Hepatocyte (in vitro differentiated cells): ENCODE results near the gene TBC1D4. TPM values are rescaled to one million over a fixed set of nuclear protein-coding genes. Genes with fewer than 3 reads are reported as not detected.

Source experiments
- DNase-seq: peaks from one replicate; pipeline ENCODE4 v3.0.0-alpha.2; 2016; ENCODE audit warnings: low spot score
- H2AFZ ChIP-seq: fragments of 200-600 bp; sonication (generic); 2 replicates; pipeline ENCODE4 v1.6.0; 2016; ENCODE audit warnings: antibody characterized with exemption, mild to moderate bottlenecking
- H3K27ac ChIP-seq: fragments of 200-600 bp; sonication (generic); 2 replicates; pipeline ENCODE4 v1.5.1; 2016; ENCODE audit warnings: mild to moderate bottlenecking
- H3K27me3 ChIP-seq: fragments of 200-600 bp; sonication (generic); 2 replicates; pipeline ENCODE4 v1.6.1; 2016
- H3K36me3 ChIP-seq: fragments of 200-600 bp; sonication (generic); replicated peaks from 2 replicates; pipeline ENCODE4 v1.5.1; 2016; ENCODE audit warnings: low read depth; ENCODE audit not compliant: insufficient read depth
- H3K4me1 ChIP-seq: fragments of 200-600 bp; sonication (generic); 2 replicates; pipeline ENCODE4 v1.5.1; 2016; ENCODE audit warnings: mild to moderate bottlenecking, moderate library complexity; ENCODE audit not compliant: insufficient read depth
- H3K4me2 ChIP-seq: fragments of 200-600 bp; sonication (generic); 2 replicates; pipeline ENCODE4 v1.6.0; 2016
- H3K4me3 ChIP-seq: fragments of 200-600 bp; sonication (generic); 2 replicates; pipeline ENCODE4 v1.5.1; 2016; ENCODE audit warnings: mild to moderate bottlenecking
- H3K79me2 ChIP-seq: fragments of 200-600 bp; sonication (generic); 2 replicates; pipeline ENCODE4 v1.6.0; 2017; ENCODE audit warnings: mild to moderate bottlenecking
- H3K9me2 ChIP-seq: fragments of 200-600 bp; sonication (generic); replicated peaks from 2 replicates; pipeline ENCODE4 v1.6.0; 2017; ENCODE audit warnings: mild to moderate bottlenecking; ENCODE audit not compliant: insufficient read depth
- H3K9me3 ChIP-seq: fragments of 200-600 bp; sonication (generic); 2 replicates; pipeline ENCODE4 v1.5.1; 2016; ENCODE audit warnings: low read depth, mild to moderate bottlenecking
- H4K20me1 ChIP-seq: fragments of 200-600 bp; sonication (generic); 2 replicates; pipeline ENCODE4 v1.6.0; 2016; ENCODE audit warnings: mild to moderate bottlenecking; ENCODE audit not compliant: insufficient read depth, poor library complexity, severe bottlenecking
- CTCF ChIP-seq: fragments of 200-600 bp; sonication (generic); IDR thresholded peaks from 2 replicates; pipeline ENCODE4 v1.5.1; 2016; ENCODE audit warnings: antibody characterized with exemption, mild to moderate bottlenecking; ENCODE audit not compliant: poor library complexity
- EZH2 ChIP-seq: fragments of 200-600 bp; sonication (generic); IDR thresholded peaks from 2 replicates; pipeline ENCODE4 v1.6.1; 2016; ENCODE audit warnings: antibody characterized with exemption, mild to moderate bottlenecking, borderline replicate concordance
- EZH2phosphoT487 ChIP-seq: fragments of 200-600 bp; sonication (generic); IDR thresholded peaks from one replicate; pipeline ENCODE4 v1.6.1; 2018; ENCODE audit warnings: antibody characterized with exemption, mild to moderate bottlenecking, low read depth, moderate library complexity; ENCODE audit not compliant: unreplicated experiment, severe bottlenecking
- WGBS: methylation state at CpG from one replicate; pipeline ENCODE4 v1.1.6; 2016; ENCODE audit warnings: low lambda C conversion rate; ENCODE audit errors: missing lambda C conversion rate; 5-methylcytosine and 5-hydroxymethylcytosine counted together
- polyA plus RNA-seq: library from polyadenylated mRNA; unstranded; fragments of >200 nt; fragmentation: Nextera tagmentation; extraction: Ambion mirVana; gene quantifications from 2 replicates; pipeline ENCODE4 v1.2.1, GENCODE V29; 2016
- total RNA-seq: library from RNA; depleted of rRNA; stranded (reverse); fragments of >200 nt; gene quantifications from 2 replicates; pipeline ENCODE4 v1.2.3, GENCODE V29; 2014

Gene TBC1D4
- total and polyA plus RNA-seq, 2 experiments from 2014 or later = 7.6 to 17.1 TPM

GRCh38 chr13:75331792-75332349, 150.1 kb downstream of the TBC1D4 start:
- H2AFZ ChIP-seq = no peak overlapping the region
- no peak for DNase-seq
- no peaks in the 10 kb centered on the region for H3K79me2 ChIP-seq
- no peaks in the 10 kb centered on the region for H3K9me2 ChIP-seq
- TF ChIP-seq CTCF = no peak
- TF ChIP-seq EZH2 = no peak
- no peak for TF ChIP-seq EZH2phosphoT487
- H3K36me3 ChIP-seq = no peaks in the 10 kb centered on the region
- H3K4me3 ChIP-seq = no peak overlapping the region
- H3K27me3 ChIP-seq = no peaks in the 10 kb centered on the region
- no peak overlapping the region for H3K27ac ChIP-seq
- no peaks in the 10 kb centered on the region for H3K9me3 ChIP-seq
- no peaks in the 10 kb centered on the region for H3K4me1 ChIP-seq
- H4K20me1 ChIP-seq = no peaks in the 10 kb centered on the region
- WGBS = 89% methylated on average over 2 of the region's 2 CpGs
- no peak overlapping the region for H3K4me2 ChIP-seq

- no peaks in the 10 kb centered on the region for H3K4me1 ChIP-seq
- H3K79me2 ChIP-seq = no peaks in the 10 kb centered on the region
- no peaks in the 10 kb centered on the region for H3K27me3 ChIP-seq
- no peak overlapping the region for H3K27ac ChIP-seq
- no peaks in the 10 kb centered on the region for H3K9me3 ChIP-seq
- no peak overlapping the region for H3K4me2 ChIP-seq
- TF ChIP-seq EZH2 (no peak), EZH2phosphoT487 (no peak), CTCF (no peak)
- no peak overlapping the region for H3K4me3 ChIP-seq
- H2AFZ ChIP-seq = no peak overlapping the region
- no peaks in the 10 kb centered on the region for H3K36me3 ChIP-seq
- no peaks in the 10 kb centered on the region for H4K20me1 ChIP-seq
- no peaks in the 10 kb centered on the region for H3K9me2 ChIP-seq
- DNase-seq = no peak
- WGBS = 86% methylated on average over 2 of the region's 2 CpGs
Observed at GRCh38 chr13:75330770-75331169, 151.2 kb downstream of the TBC1D4 start.

GRCh38 chr13:75329723-75330122, 152.2 kb downstream of the TBC1D4 start:
- Histone ChIP-seq H3K4me1 (no peaks in the 10 kb centered on the region), H3K27me3 (no peaks in the 10 kb centered on the region), H3K9me2 (no peaks in the 10 kb centered on the region), H2AFZ (no peak overlapping the region), H3K36me3 (no peaks in the 10 kb centered on the region), H3K9me3 (no peaks in the 10 kb centered on the region), H3K79me2 (no peaks in the 10 kb centered on the region), H4K20me1 (no peaks in the 10 kb centered on the region), H3K27ac (no peak overlapping the region), H3K4me3 (no peak overlapping the region), H3K4me2 (peak overlapping the region; percentile 10)
- TF ChIP-seq EZH2 = no peak
- no peak for TF ChIP-seq EZH2phosphoT487
- no peak for TF ChIP-seq CTCF
- no peak for DNase-seq
- 70% methylated on average over 5 of the region's 5 CpGs for WGBS
